GM18520 (cell line): ENCODE measurements around the gene IFFO2.

ENCODE experiments used
- ATAC-seq: cut with Tn5 transposase; IDR thresholded peaks from one replicate; pipeline ENCODE4 v1.9.1; 2021; ENCODE audit not compliant: unreplicated experiment

IFFO2 gene

GRCh38 chr1:18972991-18973390 is 16.5 kb upstream of the IFFO2 start:
- no peak for ATAC-seq

- ATAC-seq = no peak
Measured at GRCh38 chr1:18972531-18972930, 16.1 kb upstream of the IFFO2 start.

DNA sequence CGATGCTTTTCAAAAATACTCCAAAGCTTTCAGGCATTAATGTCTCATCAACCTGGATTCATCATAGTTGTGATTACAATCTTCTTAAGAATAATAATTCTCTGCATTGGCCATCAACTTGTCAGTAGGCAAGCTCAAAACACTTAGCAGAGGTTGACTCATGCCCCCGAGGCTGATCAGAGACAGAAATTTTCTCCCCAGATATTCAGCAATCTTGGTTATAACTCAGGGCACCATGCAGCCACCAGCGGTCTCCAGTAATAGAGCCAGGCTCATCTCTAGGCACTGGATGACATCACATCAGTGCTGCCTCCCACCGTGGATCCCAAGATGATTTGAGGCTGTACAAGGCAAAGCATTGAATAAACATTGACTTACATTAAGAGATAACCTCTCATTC is 14.3 kb upstream of the IFFO2 start:
- no peak for ATAC-seq

DNA sequence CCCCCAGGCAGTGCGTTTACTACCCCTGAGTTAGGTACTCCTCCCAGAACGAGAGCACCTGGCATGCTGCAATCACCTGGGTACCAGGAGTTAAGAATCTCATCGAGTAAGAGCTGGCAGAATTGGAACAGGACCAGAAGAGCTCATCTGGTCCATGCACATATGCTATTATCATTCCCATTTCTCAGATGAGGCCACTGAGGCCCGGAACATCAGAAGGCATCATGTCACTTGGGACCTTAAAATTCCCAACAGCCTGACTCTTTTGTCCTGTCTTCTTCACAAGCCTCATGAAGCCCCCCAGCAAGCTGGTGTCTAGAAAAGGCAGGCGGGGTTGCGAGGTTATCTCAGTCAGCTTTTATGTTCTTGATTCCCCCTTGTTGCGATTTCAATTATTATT is 13.9 kb upstream of the IFFO2 start:
- ATAC-seq = no peak

DNA sequence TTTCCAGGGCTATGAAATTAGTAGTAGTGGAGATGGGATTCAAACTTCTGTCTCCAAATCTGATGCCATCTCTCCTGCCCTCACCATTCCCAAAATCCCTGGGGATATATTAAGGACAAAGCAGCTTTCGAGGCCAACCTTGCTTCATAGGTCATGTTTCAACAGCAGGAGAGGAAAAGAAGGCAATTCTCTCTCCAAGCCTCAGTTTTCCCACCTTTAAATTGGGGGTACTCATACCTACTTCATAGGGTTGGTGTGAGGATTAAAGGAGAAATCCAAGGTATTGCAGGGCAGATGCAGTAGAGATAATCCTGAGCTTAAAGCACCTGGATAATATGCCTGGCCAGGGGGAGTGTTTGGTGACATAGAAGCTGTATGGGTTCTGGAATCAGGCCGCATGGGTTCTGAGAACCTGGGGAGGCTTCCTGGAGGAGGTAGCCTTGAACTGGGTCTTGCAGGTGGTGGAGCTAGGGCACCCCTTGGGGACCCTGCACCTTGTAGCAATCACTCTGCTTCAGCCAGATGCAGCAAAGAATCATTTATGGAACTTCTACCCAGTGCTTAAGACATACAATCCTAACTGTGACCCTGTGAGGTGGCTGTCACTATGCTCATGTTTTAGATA is 10.7 kb upstream of the IFFO2 start:
- ATAC-seq = no peak

GRCh38 chr1:18965206-18966173 is 9.0 kb upstream of the IFFO2 start:
- ATAC-seq = no peak

- no peak for ATAC-seq
Measured at GRCh38 chr1:18963968-18964367, 7.5 kb upstream of the IFFO2 start.

DNA sequence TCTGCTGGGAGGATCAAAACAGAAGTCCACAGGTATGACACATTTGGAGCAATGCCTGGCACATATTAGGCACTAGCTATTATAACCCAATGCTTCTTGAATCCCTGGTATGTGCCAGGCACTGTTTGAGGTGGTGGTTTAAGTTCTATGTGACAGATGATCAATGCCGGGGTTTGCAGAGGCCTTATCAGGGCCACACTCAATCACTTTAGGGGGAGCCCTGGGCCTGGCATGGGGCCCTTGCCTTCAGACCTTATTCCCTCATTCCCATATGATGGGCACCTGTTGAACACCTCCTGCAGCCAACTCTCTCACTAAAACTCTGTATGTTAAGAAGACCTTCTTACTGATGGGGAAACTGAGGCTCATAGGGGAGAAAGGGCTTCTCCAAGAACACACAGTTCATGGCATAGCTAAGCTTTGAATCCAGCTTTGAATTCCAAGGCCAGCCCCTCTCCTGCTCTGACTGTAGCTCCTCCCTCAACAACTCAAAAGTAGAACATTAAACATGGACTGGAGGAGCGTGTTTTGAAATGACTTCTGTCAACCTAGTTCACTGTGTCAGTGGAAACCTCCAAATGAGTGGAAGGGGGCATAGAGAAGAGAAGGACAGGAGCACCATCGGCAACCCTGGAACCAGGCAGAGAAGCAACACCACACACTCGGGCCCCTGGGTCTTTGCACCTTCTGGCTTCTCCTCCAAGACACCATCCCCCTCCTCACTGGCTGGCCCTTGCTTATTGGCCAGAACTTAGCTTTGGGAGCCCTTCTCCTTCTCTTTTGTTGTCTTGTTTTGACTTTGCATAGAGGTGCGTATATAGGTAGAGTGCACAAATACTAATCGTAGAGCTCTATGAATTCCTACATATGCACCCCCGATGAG is 6.6 kb upstream of the IFFO2 start:
- ATAC-seq = no peak

DNA sequence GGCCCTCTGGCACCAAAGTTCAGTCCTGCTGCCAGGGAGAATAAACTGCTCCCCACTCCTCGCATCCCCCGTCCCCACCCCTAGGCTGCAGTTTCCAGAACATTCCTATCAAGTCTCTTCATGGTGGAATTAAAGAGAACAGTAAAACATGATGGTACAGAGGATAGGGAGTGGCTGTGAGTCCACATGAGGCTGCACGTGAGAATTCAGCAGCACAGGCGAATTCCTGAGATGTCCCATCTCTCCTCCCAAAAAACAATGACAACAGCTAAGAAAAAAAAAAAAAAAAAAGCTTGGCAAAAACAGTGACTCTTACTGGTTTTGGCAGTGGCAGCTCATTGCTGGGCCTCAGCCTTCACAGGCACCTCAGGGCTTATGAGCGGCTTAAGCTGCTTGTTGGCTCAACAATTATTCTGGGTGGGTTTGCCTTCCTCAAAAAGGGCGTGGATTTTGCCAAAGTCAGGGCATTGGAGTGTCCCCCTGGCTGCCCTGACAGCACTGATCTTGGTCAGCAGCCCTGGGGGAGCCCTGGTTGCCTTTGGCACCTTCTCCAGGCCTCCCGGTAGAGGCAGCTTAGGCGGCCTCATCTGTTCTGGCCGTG is 5.7 kb upstream of the IFFO2 start:
- ATAC-seq = no peak

GRCh38 chr1:18960821-18961220 is 4.3 kb upstream of the IFFO2 start:
- ATAC-seq = no peak

GRCh38 chr1:18960409-18960808 is 3.9 kb upstream of the IFFO2 start:
- ATAC-seq = no peak

DNA sequence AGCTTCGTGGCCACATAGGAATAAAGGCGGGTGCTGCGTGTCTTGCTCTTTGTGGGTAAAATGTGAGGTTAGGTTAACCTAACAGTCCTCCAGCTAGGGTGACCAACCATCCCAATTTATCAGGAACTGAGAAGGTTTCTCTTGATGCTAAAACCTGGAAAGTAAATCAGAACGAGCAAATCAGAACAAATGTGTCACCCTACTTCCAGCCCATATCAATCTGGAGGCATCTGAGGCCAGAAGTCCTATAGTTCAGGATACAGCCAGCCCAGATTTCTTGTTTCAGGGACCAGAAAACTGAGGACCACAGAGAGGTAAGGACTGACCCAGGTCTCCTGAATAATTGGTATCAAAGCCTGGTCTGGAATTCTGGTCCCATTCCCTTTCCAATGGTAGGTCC is 3.1 kb upstream of the IFFO2 start:
- ATAC-seq = no peak

- no peak for ATAC-seq
Measured at GRCh38 chr1:18957532-18958300, 1.2 kb upstream of the IFFO2 start.

GRCh38 chr1:18957136-18957521 is 653 bp upstream of the IFFO2 start:
- no peak for ATAC-seq

DNA sequence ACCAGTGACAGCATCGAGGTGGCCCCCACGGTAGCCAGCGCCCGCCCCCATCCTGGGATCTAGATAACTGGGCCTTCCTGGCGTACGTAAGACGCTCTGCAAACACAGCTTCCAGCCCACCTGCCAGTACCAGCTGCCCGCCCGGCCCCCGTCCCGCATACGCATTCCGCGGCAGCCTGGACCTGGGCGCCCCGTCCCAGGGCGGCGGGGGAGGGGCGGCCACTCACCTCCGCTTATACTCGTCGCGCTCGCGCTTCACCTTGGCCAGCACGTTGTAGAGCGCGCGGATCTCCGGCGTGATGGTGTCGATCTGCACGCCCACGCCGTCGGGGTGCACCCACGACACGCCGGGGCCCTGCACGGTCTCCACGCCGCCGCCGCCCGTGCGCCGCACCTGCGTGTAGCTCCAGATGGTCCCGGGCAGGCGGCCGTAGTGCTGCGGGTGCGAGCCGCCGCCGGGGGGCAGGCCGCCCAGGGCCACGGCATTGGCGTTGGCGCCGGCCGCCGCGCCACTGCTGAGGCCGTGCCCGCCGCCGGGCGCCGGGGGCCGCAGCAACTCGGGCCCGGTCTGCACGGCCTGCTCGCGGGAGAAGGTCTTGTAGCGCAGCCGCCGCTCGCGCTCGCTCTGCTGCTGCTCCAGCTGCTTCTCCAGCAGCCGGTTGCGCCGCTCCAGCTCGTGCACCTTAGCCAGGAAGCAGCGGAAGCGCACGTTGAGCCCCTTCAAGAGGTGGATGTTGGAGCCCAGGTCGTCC is 859 bp downstream of the IFFO2 start:
- ATAC-seq = peak; percentile 12

DNA sequence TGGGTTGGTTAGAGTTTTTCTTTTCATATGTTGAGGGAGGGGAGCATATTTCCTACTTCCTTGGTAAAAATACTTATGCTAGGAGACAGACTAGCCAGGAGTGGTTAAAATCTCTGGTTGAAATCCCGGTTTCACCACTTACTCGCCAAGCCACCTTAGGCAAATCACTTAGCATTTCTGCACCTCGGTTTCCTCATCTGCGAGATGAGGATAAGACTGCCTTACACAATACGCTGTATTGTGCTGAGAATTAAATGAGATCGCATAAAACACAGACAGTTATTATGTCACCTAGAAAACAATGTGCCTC is 1.4 kb downstream of the IFFO2 start:
- ATAC-seq = no peak

GRCh38 chr1:18954270-18955071 is 2.0 kb downstream of the IFFO2 start:
- ATAC-seq = no peak

DNA sequence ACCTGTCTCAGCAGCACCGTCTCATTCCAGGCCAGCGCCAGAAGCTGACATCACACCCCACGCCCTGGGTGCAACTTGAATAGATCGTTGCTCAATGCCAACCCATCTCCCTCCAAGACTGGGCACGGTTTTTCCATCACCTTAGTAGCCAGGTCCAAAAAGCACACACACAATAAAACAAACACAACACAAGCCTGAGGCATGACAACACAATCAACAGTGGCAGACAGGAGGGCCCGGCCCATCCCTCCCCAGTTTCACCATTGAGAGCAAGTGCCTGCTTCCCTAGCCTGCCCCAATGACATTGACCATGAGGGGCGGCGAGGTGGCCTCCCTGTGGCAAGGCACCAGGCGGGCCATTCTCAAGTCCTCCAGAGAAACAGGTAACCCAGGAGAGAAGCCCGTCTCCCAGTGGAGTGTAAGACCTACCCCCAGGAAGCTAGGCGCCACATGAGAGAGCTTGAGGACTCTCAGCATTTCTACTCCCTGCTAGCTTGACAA is 2.7 kb downstream of the IFFO2 start:
- no peak for ATAC-seq
